NB4 (cell line): Measurements from ENCODE around the gene SLC35F1.

Experiments used
- DNase-seq: peaks from one replicate; pipeline ENCODE4 v3.0.0; 2010; ENCODE audit warnings: low read depth
- H3K4me3 ChIP-seq: one replicate; pipeline ENCODE4 v1.5.1; 2011; ENCODE audit warnings: mild to moderate bottlenecking, low read depth, low read length, moderate library complexity
- CTCF ChIP-seq: IDR thresholded peaks from one replicate; pipeline ENCODE4 v1.5.1; 2012; ENCODE audit warnings: low read depth, low read length
- MAX ChIP-seq: IDR thresholded peaks from 2 replicates; pipeline ENCODE4 v1.6.1; 2011; ENCODE audit warnings: low read depth, low read length
- MYC ChIP-seq: IDR thresholded peaks from 2 replicates; pipeline ENCODE4 v1.6.1; 2011; ENCODE audit warnings: low read depth, low read length
- POLR2A ChIP-seq: IDR thresholded peaks from 2 replicates; pipeline ENCODE4 v1.6.1; 2011; ENCODE audit warnings: mild to moderate bottlenecking; ENCODE audit not compliant: insufficient read length; ENCODE audit errors: extremely low read depth

SLC35F1 gene

GRCh38 chr6:118186672-118187567 lies 279.9 kb downstream of the SLC35F1 start:
- TF ChIP-seq POLR2A (no peak), MYC (no peak), MAX (no peak), CTCF (no peak)
- DNase-seq = no peak
- H3K4me3 ChIP-seq = no peak overlapping the region

- H3K4me3 ChIP-seq = no peak overlapping the region
- peak; percentile 63 for DNase-seq
Observed at GRCh38 chr6:118187568-118188164, 280.6 kb downstream of the SLC35F1 start.

GRCh38 chr6:118188561-118188960 lies 281.5 kb downstream of the SLC35F1 start:
- TF ChIP-seq CTCF = no peak
- TF ChIP-seq POLR2A = no peak
- TF ChIP-seq MAX = no peak
- TF ChIP-seq MYC = no peak
- H3K4me3 ChIP-seq = no peak overlapping the region
- no peak for DNase-seq

More at GRCh38 chr6:118187568-118188164, 280.6 kb downstream of the SLC35F1 start:
- no peak for TF ChIP-seq POLR2A
- TF ChIP-seq MYC = no peak
- no peak for TF ChIP-seq MAX

GRCh38 chr6:118197539-118197938 lies 290.5 kb downstream of the SLC35F1 start:
- DNase-seq = no peak
- no peak overlapping the region for H3K4me3 ChIP-seq
- TF ChIP-seq POLR2A (no peak), MYC (no peak), CTCF (no peak), MAX (no peak)

- H3K4me3 ChIP-seq = no peak overlapping the region
- DNase-seq = no peak
- no peak for TF ChIP-seq POLR2A
- TF ChIP-seq MYC = no peak
- no peak for TF ChIP-seq MAX
- TF ChIP-seq CTCF = no peak
Observed at GRCh38 chr6:118198746-118199145, 291.7 kb downstream of the SLC35F1 start.

- H3K4me3 ChIP-seq = no peak overlapping the region
- TF ChIP-seq POLR2A = no peak
- no peak for TF ChIP-seq MYC
- TF ChIP-seq CTCF = no peak
- no peak for TF ChIP-seq MAX
- DNase-seq = no peak
Observed at GRCh38 chr6:118200160-118200559, 293.1 kb downstream of the SLC35F1 start.
